HCT116 (cell line): ENCODE measurements around the gene SRGAP3. TPM values are rescaled to one million over a fixed set of nuclear protein-coding genes. Genes with fewer than 3 reads are reported as not detected.

ENCODE experiments used
- ATAC-seq: fragments of 200-7000 bp; cut with Tn5 transposase; 2 replicates; pipeline ENCODE4 v1.9.1; 2020; ENCODE audit warnings: mild to moderate bottlenecking, moderate library complexity
- BruUV-seq: library from RNA; stranded (reverse); fragments of 400-500 nt; replicated peaks from 2 replicates; lab custom pipeline; 2021; lab: Mats Ljungman, UMichigan
- CTCF ChIA-PET: fragments of 300-600 bp; sonication (Branson Sonifier 250); formaldehyde crosslinking; loops from one replicate; lab custom pipeline; 2021; ENCODE audit warnings: antibody characterized with exemption; lab: Charles Lee
- POLR2A ChIA-PET: fragments of 300-600, 350-600 bp; sonication (Branson Sonifier 250); formaldehyde crosslinking; loops from one replicate; lab custom pipeline; 2021; ENCODE audit warnings: antibody characterized with exemption; lab: Charles Lee
- RAD21 ChIA-PET, 2 experiments: fragments of 300-600 bp; sonication (Branson Sonifier 250); formaldehyde crosslinking; loops; one replicate each; lab custom pipeline; 2023; ENCODE audit warnings: low total read pairs in 2 of 2; ENCODE audit not compliant: uncharacterized antibody in 2 of 2, unreplicated experiment in 2 of 2, low non-redundant PET in 1 of 2; lab: Charles Lee
- DNase-seq: peaks from one replicate; pipeline ENCODE4 v3.0.0-alpha.2; 2010; ENCODE audit warnings: low read depth, low spot score
- H2AFZ ChIP-seq: fragments of 200-600 bp; shearing (Covaris generic), sonication (generic); 2 replicates; pipeline ENCODE4 v1.6.1; 2017; ENCODE audit warnings: low read depth, mixed run types, mixed read lengths, antibody characterized with exemption, low read length; ENCODE audit not compliant: poor library complexity, severe bottlenecking
- H3K27ac ChIP-seq: 2 replicates; pipeline ENCODE4 v1.5.1; 2012; ENCODE audit warnings: low read depth, low read length
- H3K27me3 ChIP-seq: fragments of 200-600 bp; sonication (generic); 2 replicates; pipeline ENCODE4 v1.6.1; 2016; ENCODE audit warnings: mixed run types, low read length, mixed read lengths; ENCODE audit not compliant: insufficient read depth
- H3K36me3 ChIP-seq, 2 experiments: fragments of 200-500 bp in 1 of 2; fragments of 200-600 bp in 1 of 2; sonication (Bioruptor generic) in 1 of 2; sonication (generic) in 1 of 2; 2 replicates each; pipeline versions ENCODE4 v1.5.1 to v1.6.1; 2014 to 2016; ENCODE audit warnings: low read length in 2 of 2, inconsistent platforms in 1 of 2, mixed read lengths in 1 of 2, mixed run types in 1 of 2; ENCODE audit not compliant: insufficient read depth in 2 of 2, control insufficient read depth in 1 of 2
- H3K4me1 ChIP-seq, 2 experiments: fragments of 200-600 bp in 1 of 2; sonication (generic) in 1 of 2; 2 replicates each; pipeline versions ENCODE4 v1.5.1 to v1.6.1; 2012 to 2017; ENCODE audit warnings: low read length in 2 of 2, inconsistent platforms in 1 of 2, mild to moderate bottlenecking in 1 of 2, mixed read lengths in 1 of 2, mixed run types in 1 of 2, moderate library complexity in 1 of 2; ENCODE audit not compliant: insufficient read depth in 2 of 2, control insufficient read depth in 1 of 2
- H3K4me2 ChIP-seq: fragments of 200-600 bp; sonication (generic); 2 replicates; pipeline ENCODE4 v1.6.1; 2017; ENCODE audit warnings: mixed run types, low read length, mixed read lengths
- H3K4me3 ChIP-seq, 2 experiments: fragments of 200-600 bp in 1 of 2; sonication (generic) in 1 of 2; replicated peaks in 1 of 2; 2 replicates each; pipeline ENCODE4 v1.5.1; 2011 to 2016; ENCODE audit warnings: low read length in 2 of 2, control low read depth in 1 of 2, low read depth in 1 of 2, mild to moderate bottlenecking in 1 of 2, mixed read lengths in 1 of 2, mixed run types in 1 of 2
- H3K79me2 ChIP-seq: fragments of 200-600 bp; sonication (generic); 2 replicates; pipeline ENCODE4 v1.6.1; 2017; ENCODE audit warnings: mild to moderate bottlenecking, mixed run types, low read length, moderate library complexity, mixed read lengths; ENCODE audit not compliant: insufficient read depth
- H3K9ac ChIP-seq: fragments of 200-600 bp; sonication (generic); 2 replicates; pipeline ENCODE4 v1.6.1; 2016; ENCODE audit warnings: low read length, mixed read lengths
- H3K9me2 ChIP-seq: fragments of 200-600 bp; sonication (generic), shearing (Covaris generic); 2 replicates; pipeline ENCODE4 v1.6.1; 2017; ENCODE audit warnings: mixed run types, mild to moderate bottlenecking, moderate library complexity; ENCODE audit not compliant: insufficient read depth
- H3K9me3 ChIP-seq, 2 experiments: fragments of 200-500 bp in 1 of 2; fragments of 200-600 bp in 1 of 2; sonication (Bioruptor generic) in 1 of 2; sonication (generic) in 1 of 2; 2 replicates each; pipeline ENCODE4 v1.6.1; 2014 to 2017; ENCODE audit warnings: low read length in 2 of 2, mixed read lengths in 2 of 2, inconsistent platforms in 1 of 2, low read depth in 1 of 2, mild to moderate bottlenecking in 1 of 2, mixed run types in 1 of 2, moderate library complexity in 1 of 2; ENCODE audit not compliant: control insufficient read depth in 1 of 2, insufficient read depth in 1 of 2
- H4K20me1 ChIP-seq: fragments of 200-600 bp; sonication (generic), shearing (Covaris generic); 2 replicates; pipeline ENCODE4 v1.6.1; 2017; ENCODE audit warnings: mixed run types, mild to moderate bottlenecking, moderate library complexity; ENCODE audit not compliant: insufficient read depth
- EZH2 ChIP-seq: fragments of 200-600 bp; sonication (generic); IDR thresholded peaks from 2 replicates; pipeline ENCODE4 v1.6.1; 2017; ENCODE audit warnings: antibody characterized with exemption, mixed run types
- RAD21 ChIP-seq: IDR thresholded peaks from 2 replicates; pipeline ENCODE4 v1.6.1; 2012; ENCODE audit warnings: low read depth, mild to moderate bottlenecking
- SRF ChIP-seq: IDR thresholded peaks from 2 replicates; pipeline ENCODE4 v1.6.1; 2012; ENCODE audit warnings: low read depth
- ZFX ChIP-seq: fragments of 450-650 bp; IDR thresholded peaks from 2 replicates; pipeline ENCODE4 v1.6.1; 2017
- intact Hi-C: fragments of 100-400 bp; cut with micrococcal nuclease; formaldehyde crosslinking; loops from 2 replicates; pipeline ENCODE4 v1.10.0; 2022
- total RNA-seq: library from RNA; stranded (reverse); gene quantifications from one replicate; pipeline ENCODE4 v1.2.1, GENCODE V29; 2021; ENCODE audit not compliant: unreplicated experiment
- TF ChIP-seq, protein P1 (sequence below), 3 experiments: fragments of 200-600 bp in 1 of 3; sonication (generic) in 1 of 3; IDR thresholded peaks in 2 of 3; conservative IDR thresholded peaks in 1 of 3; 2 replicates each; pipeline ENCODE4 v1.5.1; 2012 to 2017; ENCODE audit warnings: low read depth in 2 of 3, low read length in 2 of 3, antibody characterized with exemption in 1 of 3, borderline replicate concordance in 1 of 3, control low read depth in 1 of 3, mild to moderate bottlenecking in 1 of 3, mixed read lengths in 1 of 3, mixed run types in 1 of 3, moderate library complexity in 1 of 3; ENCODE audit not compliant: insufficient read depth in 1 of 3
- TF ChIP-seq, protein P2 (sequence below): IDR thresholded peaks from 2 replicates; pipeline ENCODE4 v1.6.1; 2011; ENCODE audit warnings: mild to moderate bottlenecking, low read length, moderate library complexity; ENCODE audit not compliant: insufficient replicate concordance; ENCODE audit errors: extremely low read depth

Gene SRGAP3
- total RNA-seq, 1 experiment from 2014 or later, result 8.3 TPM

DNA sequence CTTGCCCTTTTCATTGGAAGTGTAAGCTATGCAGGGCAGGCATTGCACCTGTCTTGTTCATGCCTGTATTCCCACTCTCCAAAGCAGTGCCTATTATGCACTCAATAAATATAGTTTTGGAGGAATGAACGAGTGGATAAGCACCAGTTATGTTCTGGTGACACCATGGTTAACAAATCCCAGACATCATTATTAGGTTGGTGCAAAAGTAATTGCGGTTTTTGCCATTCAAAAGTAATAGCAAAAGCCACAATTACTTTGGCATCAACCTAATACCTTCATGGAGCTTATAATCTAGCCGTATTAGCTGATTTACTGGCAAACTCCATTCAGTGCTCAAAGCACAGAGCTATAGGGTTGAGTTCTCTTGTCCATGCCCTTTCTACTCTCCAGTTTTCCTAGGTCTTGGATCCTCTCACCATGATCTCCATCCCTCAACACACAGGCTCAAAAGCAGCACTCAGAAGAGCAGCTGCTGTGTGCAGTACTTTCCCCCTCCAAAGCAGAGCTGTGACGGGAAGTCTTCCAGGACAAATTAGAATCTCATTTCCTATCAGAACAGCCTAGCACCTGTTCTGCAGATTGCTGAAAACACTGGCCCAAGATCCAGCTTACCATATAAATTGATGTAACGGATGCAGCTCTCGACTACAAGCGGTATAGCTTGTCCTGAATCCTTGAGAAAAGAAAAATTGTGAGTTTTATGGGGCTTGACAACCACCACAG lies 223.0 kb downstream of the SRGAP3 start:
- Histone ChIP-seq H3K27ac (no peak overlapping the region), H3K36me3 (no peaks in the 10 kb centered on the region), H3K9me3 (no peaks in the 10 kb centered on the region), H4K20me1 (no peaks in the 10 kb centered on the region), H3K4me2 (no peak overlapping the region), H3K27me3 (no peaks in the 10 kb centered on the region), H3K9ac (no peak overlapping the region), H3K4me1 (no peaks in the 10 kb centered on the region), H3K9me2 (no peaks in the 10 kb centered on the region), H3K79me2 (no peaks in the 10 kb centered on the region), H3K4me3 (no peak overlapping the region), H2AFZ (no peak overlapping the region)
- no TSS peak for BruUV-seq
- ATAC-seq, result no peak
- TF ChIP-seq EZH2 (no peak), SRF (no peak), ZFX (no peak), RAD21 (no peak)
- TF ChIP-seq, protein P1, sequence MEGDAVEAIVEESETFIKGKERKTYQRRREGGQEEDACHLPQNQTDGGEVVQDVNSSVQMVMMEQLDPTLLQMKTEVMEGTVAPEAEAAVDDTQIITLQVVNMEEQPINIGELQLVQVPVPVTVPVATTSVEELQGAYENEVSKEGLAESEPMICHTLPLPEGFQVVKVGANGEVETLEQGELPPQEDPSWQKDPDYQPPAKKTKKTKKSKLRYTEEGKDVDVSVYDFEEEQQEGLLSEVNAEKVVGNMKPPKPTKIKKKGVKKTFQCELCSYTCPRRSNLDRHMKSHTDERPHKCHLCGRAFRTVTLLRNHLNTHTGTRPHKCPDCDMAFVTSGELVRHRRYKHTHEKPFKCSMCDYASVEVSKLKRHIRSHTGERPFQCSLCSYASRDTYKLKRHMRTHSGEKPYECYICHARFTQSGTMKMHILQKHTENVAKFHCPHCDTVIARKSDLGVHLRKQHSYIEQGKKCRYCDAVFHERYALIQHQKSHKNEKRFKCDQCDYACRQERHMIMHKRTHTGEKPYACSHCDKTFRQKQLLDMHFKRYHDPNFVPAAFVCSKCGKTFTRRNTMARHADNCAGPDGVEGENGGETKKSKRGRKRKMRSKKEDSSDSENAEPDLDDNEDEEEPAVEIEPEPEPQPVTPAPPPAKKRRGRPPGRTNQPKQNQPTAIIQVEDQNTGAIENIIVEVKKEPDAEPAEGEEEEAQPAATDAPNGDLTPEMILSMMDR (IDR thresholded peaks at IDR 0.05 in 2 of 3, conservative IDR thresholded peaks at IDR 0.05 in 1 of 3; ENCODE audit: borderline replicate concordance in 1 of 3, insufficient read depth in 1 of 3, low read depth in 2 of 3, low read length in 2 of 3), result no peak
- TF ChIP-seq, protein P2, sequence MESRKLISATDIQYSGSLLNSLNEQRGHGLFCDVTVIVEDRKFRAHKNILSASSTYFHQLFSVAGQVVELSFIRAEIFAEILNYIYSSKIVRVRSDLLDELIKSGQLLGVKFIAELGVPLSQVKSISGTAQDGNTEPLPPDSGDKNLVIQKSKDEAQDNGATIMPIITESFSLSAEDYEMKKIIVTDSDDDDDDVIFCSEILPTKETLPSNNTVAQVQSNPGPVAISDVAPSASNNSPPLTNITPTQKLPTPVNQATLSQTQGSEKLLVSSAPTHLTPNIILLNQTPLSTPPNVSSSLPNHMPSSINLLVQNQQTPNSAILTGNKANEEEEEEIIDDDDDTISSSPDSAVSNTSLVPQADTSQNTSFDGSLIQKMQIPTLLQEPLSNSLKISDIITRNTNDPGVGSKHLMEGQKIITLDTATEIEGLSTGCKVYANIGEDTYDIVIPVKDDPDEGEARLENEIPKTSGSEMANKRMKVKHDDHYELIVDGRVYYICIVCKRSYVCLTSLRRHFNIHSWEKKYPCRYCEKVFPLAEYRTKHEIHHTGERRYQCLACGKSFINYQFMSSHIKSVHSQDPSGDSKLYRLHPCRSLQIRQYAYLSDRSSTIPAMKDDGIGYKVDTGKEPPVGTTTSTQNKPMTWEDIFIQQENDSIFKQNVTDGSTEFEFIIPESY, result no peak
- RAD21 ChIA-PET, result no interaction called here
- CTCF ChIA-PET, result no interaction called here
- intact Hi-C loops, result no loop called here
- POLR2A ChIA-PET, result no interaction called here
- no peak for DNase-seq
